GM12891 (cell line): ENCODE results near the gene CPEB2.

ENCODE experiments used
- PAX5 ChIP-seq: IDR thresholded peaks from 2 replicates; pipeline ENCODE4 v1.6.1; 2011; ENCODE audit warnings: low read length, moderate library complexity, mild to moderate bottlenecking; ENCODE audit not compliant: insufficient read depth, severe bottlenecking
- POLR2A ChIP-seq: IDR thresholded peaks from 2 replicates; pipeline ENCODE4 v1.6.1; 2011; ENCODE audit warnings: low read depth, low read length, control low read depth
- POLR2AphosphoS5 ChIP-seq: IDR thresholded peaks from 2 replicates; pipeline ENCODE4 v1.6.1; 2011; ENCODE audit warnings: low read depth, low read length, control low read depth
- POU2F2 ChIP-seq: IDR thresholded peaks from 2 replicates; pipeline ENCODE4 v1.6.1; 2011; ENCODE audit warnings: low read depth, mild to moderate bottlenecking, control low read depth, low read length, moderate library complexity
- SPI1 ChIP-seq: IDR thresholded peaks from 2 replicates; pipeline ENCODE4 v1.6.1; 2011; ENCODE audit warnings: low read depth, low read length, control low read depth
- TAF1 ChIP-seq: IDR thresholded peaks from 2 replicates; pipeline ENCODE4 v1.6.1; 2011; ENCODE audit warnings: low read depth, low read length, control low read depth

GRCh38 chr4:15042529-15043167 lies 40.4 kb downstream of the CPEB2 start:
- no peak for TF ChIP-seq POLR2A
- no peak for TF ChIP-seq TAF1
- TF ChIP-seq POLR2AphosphoS5, result no peak
- no peak for TF ChIP-seq SPI1
- no peak for TF ChIP-seq POU2F2
- TF ChIP-seq PAX5, result no peak
